GM20000 (cell line): ENCODE measurements around the gene RGS17.
A peak's percentile ranks its signal among the peaks of the same experiment; 100 is the strongest.

Experiments used
- DNase-seq: peaks from one replicate; pipeline ENCODE4 v3.0.0; 2012; ENCODE audit warnings: low spot score
- TF ChIP-seq, protein P1 (sequence below): IDR thresholded peaks from 2 replicates; pipeline ENCODE4 v1.5.1; 2012; ENCODE audit warnings: mild to moderate bottlenecking, control low read depth; ENCODE audit errors: extremely low read depth, missing control alignments

Gene RGS17

DNA sequence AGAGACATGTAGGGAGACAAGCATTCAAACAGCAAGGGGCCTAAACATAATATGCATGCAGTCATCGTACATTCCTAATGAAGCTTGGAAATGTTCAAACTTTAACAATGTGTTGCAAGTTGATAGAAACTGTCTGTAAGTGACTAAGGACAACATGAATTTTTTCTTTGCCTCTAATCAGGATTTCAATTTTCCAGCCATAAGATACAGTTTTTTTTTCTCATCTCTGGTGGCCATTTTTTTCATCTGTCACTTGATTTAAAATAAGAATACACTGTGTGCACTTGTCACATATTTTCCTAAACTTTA, 106.4 kb downstream of the RGS17 start:
- TF ChIP-seq, protein P1, sequence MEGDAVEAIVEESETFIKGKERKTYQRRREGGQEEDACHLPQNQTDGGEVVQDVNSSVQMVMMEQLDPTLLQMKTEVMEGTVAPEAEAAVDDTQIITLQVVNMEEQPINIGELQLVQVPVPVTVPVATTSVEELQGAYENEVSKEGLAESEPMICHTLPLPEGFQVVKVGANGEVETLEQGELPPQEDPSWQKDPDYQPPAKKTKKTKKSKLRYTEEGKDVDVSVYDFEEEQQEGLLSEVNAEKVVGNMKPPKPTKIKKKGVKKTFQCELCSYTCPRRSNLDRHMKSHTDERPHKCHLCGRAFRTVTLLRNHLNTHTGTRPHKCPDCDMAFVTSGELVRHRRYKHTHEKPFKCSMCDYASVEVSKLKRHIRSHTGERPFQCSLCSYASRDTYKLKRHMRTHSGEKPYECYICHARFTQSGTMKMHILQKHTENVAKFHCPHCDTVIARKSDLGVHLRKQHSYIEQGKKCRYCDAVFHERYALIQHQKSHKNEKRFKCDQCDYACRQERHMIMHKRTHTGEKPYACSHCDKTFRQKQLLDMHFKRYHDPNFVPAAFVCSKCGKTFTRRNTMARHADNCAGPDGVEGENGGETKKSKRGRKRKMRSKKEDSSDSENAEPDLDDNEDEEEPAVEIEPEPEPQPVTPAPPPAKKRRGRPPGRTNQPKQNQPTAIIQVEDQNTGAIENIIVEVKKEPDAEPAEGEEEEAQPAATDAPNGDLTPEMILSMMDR: no peak

DNA sequence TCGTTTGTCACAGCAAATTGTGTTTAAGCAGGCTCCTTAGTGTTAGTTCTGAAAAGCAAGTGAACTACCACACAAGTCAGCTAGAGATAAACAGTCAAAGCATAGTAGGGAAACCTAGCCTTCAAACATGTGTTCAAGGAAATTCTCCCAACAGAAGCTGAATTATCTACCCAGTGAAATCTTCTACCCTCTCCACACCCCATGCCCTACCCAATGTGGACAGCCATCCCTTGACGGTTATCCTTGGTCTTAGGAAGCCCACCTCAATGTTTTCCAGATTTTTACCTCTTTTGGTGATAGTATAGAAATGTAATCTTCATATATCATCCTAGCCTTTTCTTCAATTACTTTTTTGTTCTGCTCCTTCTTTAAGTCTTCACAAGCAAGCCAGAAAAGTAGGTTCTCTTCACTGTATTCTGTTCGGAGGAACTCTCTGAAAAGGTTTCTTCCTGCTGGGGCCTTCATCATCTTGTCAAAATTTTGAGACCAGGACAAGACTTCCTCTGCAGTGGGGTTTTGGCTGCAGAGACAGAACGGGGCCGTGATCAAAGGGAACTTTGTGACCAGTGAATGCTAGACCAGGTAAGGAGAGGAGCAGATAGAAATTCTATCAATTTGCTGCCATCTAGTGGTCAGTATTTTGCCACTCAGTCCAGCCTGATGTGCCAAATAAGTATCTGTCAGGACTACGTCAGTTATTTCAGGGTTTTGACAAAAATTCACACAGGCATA, 106.9 kb downstream of the RGS17 start:
- DNase-seq: peak; percentile 59
- TF ChIP-seq, protein P1: peak; percentile 76

More for the DNA sequence above, 106.4 kb downstream of the RGS17 start:
- no peak for DNase-seq

DNA sequence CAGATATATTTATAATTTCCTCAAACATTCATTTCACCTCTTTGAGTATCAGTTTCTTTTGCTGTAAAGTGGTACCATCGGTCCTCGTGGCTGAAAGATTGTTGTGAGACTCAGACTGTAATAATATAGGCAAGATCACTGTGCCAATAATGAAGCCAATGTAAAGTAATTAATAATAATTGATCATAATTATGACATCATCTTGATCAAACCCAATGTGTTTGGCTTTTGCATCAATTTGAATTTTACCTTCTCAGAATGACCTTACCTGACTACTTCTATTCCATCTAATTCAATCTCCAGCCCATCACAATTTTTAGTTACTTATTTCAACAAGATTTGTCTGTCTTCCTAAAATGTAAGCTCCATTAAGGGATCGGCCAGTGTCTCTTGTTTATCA, 112.7 kb downstream of the RGS17 start:
- TF ChIP-seq, protein P1: no peak
- no peak for DNase-seq

DNA sequence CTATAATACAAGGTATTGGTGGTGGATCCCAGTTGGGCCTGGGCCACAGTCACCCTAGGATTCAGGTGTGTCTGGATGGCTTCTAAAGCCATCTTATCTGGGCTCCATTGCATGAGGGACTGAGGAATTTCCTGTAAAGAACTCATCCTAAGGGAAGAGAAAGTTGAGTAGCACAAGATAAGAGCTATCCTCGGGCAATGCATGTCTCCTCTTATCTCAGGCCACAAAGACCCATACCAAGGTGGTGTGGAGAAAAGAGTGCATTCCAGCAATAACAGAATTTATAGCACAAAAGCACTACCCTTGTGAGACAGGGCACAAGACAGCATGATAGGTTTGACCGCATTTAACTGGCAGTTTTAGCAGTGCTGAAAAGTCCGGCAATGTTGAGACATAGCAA, 114.2 kb downstream of the RGS17 start:
- DNase-seq: no peak
- TF ChIP-seq, protein P1: no peak

DNA sequence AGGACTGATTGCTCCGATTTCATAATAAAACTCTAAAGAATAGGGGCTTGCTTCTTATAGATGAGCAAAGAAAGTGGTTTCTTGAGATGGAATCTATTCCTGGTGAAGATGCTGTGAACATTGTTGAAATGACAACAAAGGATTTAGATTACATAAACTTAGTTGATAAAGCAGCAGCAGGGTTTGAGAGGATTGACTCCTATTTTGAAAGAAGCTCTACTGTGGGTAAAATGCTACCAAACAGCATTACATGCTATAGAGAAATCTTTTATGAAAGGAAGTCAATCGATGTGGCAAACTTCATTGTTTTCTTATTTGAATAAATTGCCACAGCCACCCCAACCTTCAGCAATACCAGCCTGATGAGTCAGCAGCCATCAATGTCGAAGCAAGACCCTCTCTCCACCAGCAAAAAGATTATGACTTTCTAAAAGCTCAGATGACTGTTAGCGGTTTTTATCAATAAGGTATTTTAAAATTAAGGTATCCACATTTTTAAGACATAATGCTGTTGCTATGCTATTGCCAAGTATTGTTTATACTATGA, 115.9 kb downstream of the RGS17 start:
- no peak for DNase-seq
- TF ChIP-seq, protein P1: no peak

DNA sequence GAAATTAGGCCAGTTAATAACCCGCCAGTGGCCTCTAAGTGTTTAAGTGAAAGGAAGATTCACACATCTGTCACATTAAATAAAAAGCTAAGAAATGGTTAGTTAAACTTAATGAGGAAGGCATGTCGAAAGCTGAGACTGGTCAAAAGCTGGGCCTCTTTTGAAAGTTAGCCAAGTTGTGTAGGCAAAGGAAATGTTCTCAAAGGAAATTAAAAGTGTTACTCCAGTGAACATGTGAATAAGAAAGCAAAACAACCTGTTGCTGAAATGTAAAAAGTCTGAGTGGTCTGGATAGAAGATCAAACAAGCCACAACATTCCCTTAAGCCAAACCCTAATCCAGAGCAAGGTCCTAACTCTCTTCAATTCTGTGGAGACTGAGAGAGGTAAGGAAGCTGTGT, 117.6 kb downstream of the RGS17 start:
- TF ChIP-seq, protein P1: no peak
- no peak for DNase-seq

DNA sequence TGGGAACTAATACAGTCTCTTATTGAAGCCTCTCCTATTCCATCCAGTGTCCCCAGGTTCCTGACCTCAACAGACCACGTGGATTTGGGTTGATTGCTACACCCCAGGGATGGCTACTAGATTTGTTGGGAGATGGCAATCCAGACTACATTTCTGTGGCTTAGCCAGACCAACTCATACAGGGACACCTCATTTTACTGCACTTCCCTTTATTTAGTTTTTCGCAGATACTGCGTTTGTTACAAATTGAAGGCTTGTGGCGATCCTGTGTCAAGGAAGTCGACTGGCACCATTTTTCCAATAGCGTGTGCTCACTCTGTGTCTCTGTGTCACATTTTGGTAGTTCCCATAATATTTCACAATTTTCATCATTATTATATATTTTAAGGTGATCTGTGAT, 118.2 kb downstream of the RGS17 start:
- TF ChIP-seq, protein P1: no peak
- DNase-seq: no peak
